ENCODE measurements around the gene KRTAP2-3. TPM values are rescaled to one million over a fixed set of nuclear protein-coding genes. Genes with fewer than 3 reads are reported as not detected.

Gene KRTAP2-3
- total and polyA plus RNA-seq, 4 donors, result not detected

- DNase-seq (no peak), ATAC-seq (ENCODE audit: insufficient read depth, low FRiP score) (no peak)
- H3K9me3 ChIP-seq (ENCODE audit: control insufficient read depth in 4 of 4, insufficient read depth in 3 of 4, low read length in 3 of 4), result no peaks in the 10 kb centered on the region
- no peak overlapping the region for H3K9ac ChIP-seq (ENCODE audit: insufficient read depth in 1 of 2, low read length in 2 of 2)
- no peak overlapping the region for H3K4me3 ChIP-seq
- no peak overlapping the region for H3K27ac ChIP-seq (ENCODE audit: low read depth in 1 of 2, low read length in 1 of 2)
- no peaks in the 10 kb centered on the region for H3K4me1 ChIP-seq (ENCODE audit: control insufficient read depth in 5 of 5, insufficient read depth in 5 of 5, low read length in 5 of 5)
- TF ChIP-seq CTCF (IDR thresholded peaks at IDR 0.05; ENCODE audit: control extremely low read depth, extremely low read depth), result no peak
- no peaks in the 10 kb centered on the region for H3K36me3 ChIP-seq (ENCODE audit: control insufficient read depth in 4 of 4, insufficient read depth in 4 of 4, low read length in 4 of 4)
- WGBS, 2 donors, result 49 to 67% methylated on average over 4 of the region's 4 CpGs
- no peaks in the 10 kb centered on the region for H3K27me3 ChIP-seq (ENCODE audit: control insufficient read depth in 3 of 3, insufficient read depth in 3 of 3, low read length in 2 of 3)
Measured at GRCh38 chr17:41082626-41083025, 22.7 kb upstream of the KRTAP2-3 start.

GRCh38 chr17:41076788-41077187 is 16.9 kb upstream of the KRTAP2-3 start:
- H3K4me3 ChIP-seq, result no peak overlapping the region
- no peak overlapping the region for H3K9ac ChIP-seq (ENCODE audit: insufficient read depth in 1 of 2, low read length in 2 of 2)
- H3K36me3 ChIP-seq (ENCODE audit: control insufficient read depth in 4 of 4, insufficient read depth in 4 of 4, low read length in 4 of 4), result no peaks in the 10 kb centered on the region
- H3K4me1 ChIP-seq (ENCODE audit: control insufficient read depth in 5 of 5, insufficient read depth in 5 of 5, low read length in 5 of 5), result no peaks in the 10 kb centered on the region
- DNase-seq (no peak), ATAC-seq (ENCODE audit: insufficient read depth, low FRiP score) (no peak)
- no peak overlapping the region for H3K27ac ChIP-seq (ENCODE audit: low read depth in 1 of 2, low read length in 1 of 2)
- H3K27me3 ChIP-seq (ENCODE audit: control insufficient read depth in 3 of 3, insufficient read depth in 3 of 3, low read length in 2 of 3), result peaks cover 0 to 3% (median 0%) of the 10 kb centered on the region in 3 donors
- TF ChIP-seq CTCF (IDR thresholded peaks at IDR 0.05; ENCODE audit: control extremely low read depth, extremely low read depth), result no peak
- peaks cover 0 to 2% (median 0%) of the 10 kb centered on the region in 4 donors for H3K9me3 ChIP-seq (ENCODE audit: control insufficient read depth in 4 of 4, insufficient read depth in 3 of 4, low read length in 3 of 4)

GRCh38 chr17:41073676-41074075 is 13.8 kb upstream of the KRTAP2-3 start:
- Histone ChIP-seq H3K27me3 (ENCODE audit: control insufficient read depth in 3 of 3, insufficient read depth in 3 of 3, low read length in 2 of 3) (peaks cover 0 to 3% (median 0%) of the 10 kb centered on the region in 3 donors), H3K9me3 (ENCODE audit: control insufficient read depth in 4 of 4, insufficient read depth in 3 of 4, low read length in 3 of 4) (peaks cover 0 to 3% (median 0%) of the 10 kb centered on the region in 4 donors), H3K36me3 (ENCODE audit: control insufficient read depth in 4 of 4, insufficient read depth in 4 of 4, low read length in 4 of 4) (no peaks in the 10 kb centered on the region), H3K27ac (ENCODE audit: low read depth in 1 of 2, low read length in 1 of 2) (no peak overlapping the region), H3K4me3 (no peak overlapping the region), H3K9ac (ENCODE audit: insufficient read depth in 1 of 2, low read length in 2 of 2) (no peak overlapping the region), H3K4me1 (ENCODE audit: control insufficient read depth in 5 of 5, insufficient read depth in 5 of 5, low read length in 5 of 5) (no peaks in the 10 kb centered on the region)
- ATAC-seq (ENCODE audit: insufficient read depth, low FRiP score) (no peak), DNase-seq (no peak)
- no peak for TF ChIP-seq CTCF (IDR thresholded peaks at IDR 0.05; ENCODE audit: control extremely low read depth, extremely low read depth)
- 91 to 93% methylated on average over 2 of the region's 2 CpGs for WGBS, 2 donors
